ENCODE data around the gene NCOA7.

DNA sequence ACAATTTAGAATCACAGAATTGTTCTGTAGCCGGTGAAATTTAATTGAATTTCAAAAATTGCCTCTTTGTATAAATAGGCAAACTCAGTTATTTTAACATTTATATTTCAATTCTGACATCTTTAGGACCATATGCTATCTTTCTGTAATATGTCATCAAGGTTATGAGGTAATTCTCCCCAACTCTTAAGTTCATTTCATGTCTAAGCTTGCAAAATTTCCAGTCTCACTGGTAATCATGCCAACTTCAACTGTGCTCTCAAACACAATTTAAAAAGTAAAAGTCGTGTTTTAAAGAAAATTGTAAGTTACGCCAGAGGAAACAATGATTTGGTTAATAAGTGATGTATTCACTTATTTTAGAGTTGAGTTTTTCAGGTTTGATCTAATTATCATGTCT, 1.4 kb downstream of the NCOA7 start:
- TF ChIP-seq, protein P1, sequence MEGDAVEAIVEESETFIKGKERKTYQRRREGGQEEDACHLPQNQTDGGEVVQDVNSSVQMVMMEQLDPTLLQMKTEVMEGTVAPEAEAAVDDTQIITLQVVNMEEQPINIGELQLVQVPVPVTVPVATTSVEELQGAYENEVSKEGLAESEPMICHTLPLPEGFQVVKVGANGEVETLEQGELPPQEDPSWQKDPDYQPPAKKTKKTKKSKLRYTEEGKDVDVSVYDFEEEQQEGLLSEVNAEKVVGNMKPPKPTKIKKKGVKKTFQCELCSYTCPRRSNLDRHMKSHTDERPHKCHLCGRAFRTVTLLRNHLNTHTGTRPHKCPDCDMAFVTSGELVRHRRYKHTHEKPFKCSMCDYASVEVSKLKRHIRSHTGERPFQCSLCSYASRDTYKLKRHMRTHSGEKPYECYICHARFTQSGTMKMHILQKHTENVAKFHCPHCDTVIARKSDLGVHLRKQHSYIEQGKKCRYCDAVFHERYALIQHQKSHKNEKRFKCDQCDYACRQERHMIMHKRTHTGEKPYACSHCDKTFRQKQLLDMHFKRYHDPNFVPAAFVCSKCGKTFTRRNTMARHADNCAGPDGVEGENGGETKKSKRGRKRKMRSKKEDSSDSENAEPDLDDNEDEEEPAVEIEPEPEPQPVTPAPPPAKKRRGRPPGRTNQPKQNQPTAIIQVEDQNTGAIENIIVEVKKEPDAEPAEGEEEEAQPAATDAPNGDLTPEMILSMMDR (IDR thresholded peaks at IDR 0.05; ENCODE audit: low read depth, low read length) = no peak
- no peak for TF ChIP-seq EZH2phosphoT487 (IDR thresholded peaks at IDR 0.05; ENCODE audit: low read depth)

All from OCI-LY3 (cell line).